ENCODE results near the gene SLC17A9.

DNA sequence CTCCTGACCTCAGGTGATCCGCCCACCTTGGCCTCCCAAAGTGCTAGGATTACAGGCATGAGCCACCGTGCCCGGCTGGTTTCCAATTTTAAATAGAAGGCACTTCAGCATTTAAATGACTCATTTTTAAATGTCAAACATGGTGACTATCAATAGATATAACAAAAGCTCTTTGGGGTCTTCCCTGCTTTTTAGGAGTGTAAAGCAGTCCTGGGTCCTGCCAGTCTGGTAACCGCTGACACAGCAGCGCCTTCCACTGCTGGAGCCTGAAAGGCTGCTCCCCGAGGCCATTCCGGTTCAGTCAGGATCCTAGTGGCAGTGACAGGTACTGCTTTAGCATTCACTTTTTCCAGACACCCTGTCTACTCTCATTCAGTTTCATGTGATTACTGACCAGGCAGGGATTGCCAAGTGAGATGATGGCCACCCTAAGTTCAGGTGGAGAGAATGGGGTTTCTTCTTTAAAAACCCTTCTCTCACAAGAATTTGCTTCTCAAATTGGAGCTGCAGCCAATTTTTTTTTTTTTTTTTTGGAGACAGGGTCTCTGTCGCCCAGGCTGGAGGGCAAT, 31.3 kb upstream of the SLC17A9 start:
- TF ChIP-seq, protein P1, sequence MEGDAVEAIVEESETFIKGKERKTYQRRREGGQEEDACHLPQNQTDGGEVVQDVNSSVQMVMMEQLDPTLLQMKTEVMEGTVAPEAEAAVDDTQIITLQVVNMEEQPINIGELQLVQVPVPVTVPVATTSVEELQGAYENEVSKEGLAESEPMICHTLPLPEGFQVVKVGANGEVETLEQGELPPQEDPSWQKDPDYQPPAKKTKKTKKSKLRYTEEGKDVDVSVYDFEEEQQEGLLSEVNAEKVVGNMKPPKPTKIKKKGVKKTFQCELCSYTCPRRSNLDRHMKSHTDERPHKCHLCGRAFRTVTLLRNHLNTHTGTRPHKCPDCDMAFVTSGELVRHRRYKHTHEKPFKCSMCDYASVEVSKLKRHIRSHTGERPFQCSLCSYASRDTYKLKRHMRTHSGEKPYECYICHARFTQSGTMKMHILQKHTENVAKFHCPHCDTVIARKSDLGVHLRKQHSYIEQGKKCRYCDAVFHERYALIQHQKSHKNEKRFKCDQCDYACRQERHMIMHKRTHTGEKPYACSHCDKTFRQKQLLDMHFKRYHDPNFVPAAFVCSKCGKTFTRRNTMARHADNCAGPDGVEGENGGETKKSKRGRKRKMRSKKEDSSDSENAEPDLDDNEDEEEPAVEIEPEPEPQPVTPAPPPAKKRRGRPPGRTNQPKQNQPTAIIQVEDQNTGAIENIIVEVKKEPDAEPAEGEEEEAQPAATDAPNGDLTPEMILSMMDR (IDR thresholded peaks at IDR 0.05) = peak; percentile 48 to 74 (median 68)
- TF ChIP-seq POLR2A (IDR thresholded peaks at IDR 0.05) = peak in 1 of 2 donors; percentile 8

Measured in adrenal gland (tissue), 5 donors.